PC-9 (cell line): ENCODE results near the gene SNX32. TPM values are rescaled to one million over a fixed set of nuclear protein-coding genes. Genes with fewer than 3 reads are reported as not detected.
A peak's percentile ranks its signal among the peaks of the same experiment; 100 is the strongest.

Experiments
- Bru-seq: library from RNA; stranded (reverse); fragments of 400-500 nt; gene quantifications from one replicate; lab custom pipeline; 2021; lab: Mats Ljungman, UMichigan
- BruChase-seq, 2 experiments: library from RNA; stranded (reverse); fragments of 400-500 nt; gene quantifications; one replicate each; lab custom pipeline; 2021; lab: Mats Ljungman, UMichigan
- BruUV-seq: library from RNA; stranded (reverse); fragments of 400-500 nt; replicated peaks from 2 replicates; lab custom pipeline; 2021; lab: Mats Ljungman, UMichigan
- CTCF ChIA-PET: fragments of 300-600 bp; sonication (Branson Sonifier 250); formaldehyde crosslinking; loops from one replicate; lab custom pipeline; 2022; ENCODE audit warnings: antibody characterized with exemption; lab: Charles Lee
- POLR2A ChIA-PET: fragments of 300-600 bp; sonication (Branson Sonifier 250); formaldehyde crosslinking; loops from one replicate; lab custom pipeline; 2022; ENCODE audit warnings: antibody characterized with exemption; ENCODE audit not compliant: unreplicated experiment; lab: Charles Lee
- DNase-seq, 2 experiments: peaks; one replicate each; pipeline versions ENCODE4 v3.0.0 to v3.0.0-alpha.2; 2015 to 2022; ENCODE audit warnings: mixed read lengths in 1 of 2
- H2AFZ ChIP-seq: fragments of 200-600 bp; sonication (generic); 2 replicates; pipeline ENCODE4 v1.8.1; 2017; ENCODE audit warnings: antibody characterized with exemption
- H3F3A ChIP-seq: fragments of 200-600 bp; sonication (generic); 2 replicates; pipeline ENCODE4 v1.8.1; 2017; ENCODE audit warnings: antibody characterized with exemption, mild to moderate bottlenecking, low read depth; ENCODE audit not compliant: insufficient read depth
- H3K27ac ChIP-seq: fragments of 200-600 bp; sonication (generic); 2 replicates; pipeline ENCODE4 v1.6.1; 2016; ENCODE audit warnings: mixed run types
- H3K27me3 ChIP-seq: fragments of 200-600 bp; sonication (generic); 2 replicates; pipeline ENCODE4 v1.6.1; 2016; ENCODE audit warnings: low read depth, mixed run types; ENCODE audit not compliant: insufficient read depth
- H3K36me3 ChIP-seq: fragments of 200-600 bp; sonication (generic); 2 replicates; pipeline ENCODE4 v1.6.1; 2016; ENCODE audit warnings: low read depth, mixed run types
- H3K4me1 ChIP-seq: fragments of 200-600 bp; sonication (generic); replicated peaks from 2 replicates; pipeline ENCODE4 v1.6.1; 2016; ENCODE audit warnings: mixed run types; ENCODE audit not compliant: insufficient read depth
- H3K4me2 ChIP-seq: fragments of 200-600 bp; sonication (generic); 2 replicates; pipeline ENCODE4 v1.6.1; 2017; ENCODE audit warnings: mixed run types
- H3K4me3 ChIP-seq: fragments of 200-600 bp; sonication (generic); 2 replicates; pipeline ENCODE4 v1.6.1; 2016; ENCODE audit warnings: mixed run types
- H3K79me2 ChIP-seq: fragments of 200-600 bp; sonication (generic); 2 replicates; pipeline ENCODE4 v1.6.1; 2017; ENCODE audit warnings: low read depth, mixed run types
- H3K9me2 ChIP-seq: fragments of 200-600 bp; sonication (generic); 2 replicates; pipeline ENCODE4 v1.8.1; 2017; ENCODE audit warnings: mild to moderate bottlenecking; ENCODE audit not compliant: insufficient read depth
- H3K9me3 ChIP-seq: fragments of 200-600 bp; sonication (generic); 2 replicates; pipeline ENCODE4 v1.8.1; 2016; ENCODE audit warnings: low read depth; ENCODE audit not compliant: insufficient read depth
- H4K20me1 ChIP-seq: fragments of 200-600 bp; sonication (generic); 2 replicates; pipeline ENCODE4 v1.8.1; 2017; ENCODE audit not compliant: insufficient read depth
- CTCF ChIP-seq: fragments of 200-600 bp; sonication (generic); conservative IDR thresholded peaks from 2 replicates; pipeline ENCODE4 v1.6.1; 2017; ENCODE audit warnings: mixed run types, antibody characterized with exemption, mild to moderate bottlenecking, moderate library complexity
- EZH2 ChIP-seq: fragments of 200-600 bp; sonication (generic); IDR thresholded peaks from 2 replicates; pipeline ENCODE4 v1.8.0; 2017; ENCODE audit warnings: antibody characterized with exemption, low read depth
- intact Hi-C: fragments of 100-400 bp; cut with micrococcal nuclease; formaldehyde crosslinking; loops from one replicate; pipeline ENCODE4 v1.10.0; 2022; ENCODE audit not compliant: unreplicated experiment
- long read RNA-seq: library from polyadenylated mRNA; stranded (forward); transcript quantifications from one replicate; pipeline ENCODE4 v2.0.0, GENCODE V29; 2022
- total RNA-seq: library from RNA; stranded (reverse); gene quantifications from 2 replicates; pipeline ENCODE4 v1.2.3, GENCODE V29; 2021

SNX32 gene
- total RNA-seq (not detected in 2 replicates), Bru-seq, nascent RNA (not detected), BruChase-seq, experiment 1, labeled RNA remaining after a 2-hour chase (percentile 4 among the genes with signal in this experiment), BruChase-seq, experiment 2, labeled RNA remaining after a 6-hour chase (percentile 4 among the genes with signal in this experiment)
- long read RNA-seq, result 0 reads

- Histone ChIP-seq H3K9me3 (peaks cover 4% of the 10 kb centered on the region; the same call in 1 of the 2 replicates), H3K4me2 (no peak within 1 kb of the TSS), H3K27ac (no peak within 1 kb of the TSS), H3F3A (no peaks in the 10 kb centered on the region), H3K4me1 (no peaks in the 10 kb centered on the region), H3K79me2 (no peaks in the 10 kb centered on the region), H3K4me3 (no peak within 1 kb of the TSS), H3K27me3 (peaks cover 58% of the 10 kb centered on the region), H2AFZ (no peak within 1 kb of the TSS), H4K20me1 (no peaks in the 10 kb centered on the region), H3K9me2 (no peaks in the 10 kb centered on the region), H3K36me3 (no peaks in the 10 kb centered on the region)
- intact Hi-C loops, result no loop called here
- ChIA-PET POLR2A (no interaction called here), CTCF (no interaction called here)
- DNase-seq, result no peak
- TF ChIP-seq EZH2 (no peak), CTCF (no peak)
- BruUV-seq, result no TSS peak
Observed at GRCh38 chr11:65833297-65834030, at the start of gene SNX32. Gene SNX32, plus strand, starts transcription at chr11:65833963. Its CDS starts 103 bp downstream, at chr11:65834066.

- Histone ChIP-seq H3K9me3 (no peaks in the 10 kb centered on the region), H3F3A (peaks cover 31% of the 10 kb centered on the region), H3K27me3 (no peaks in the 10 kb centered on the region), H3K79me2 (peaks cover 28% of the 10 kb centered on the region), H3K4me1 (peaks cover 38% of the 10 kb centered on the region), H3K36me3 (no peaks in the 10 kb centered on the region), H3K27ac (no peak overlapping the region), H3K4me2 (no peak overlapping the region), H3K4me3 (no peak overlapping the region), H4K20me1 (no peaks in the 10 kb centered on the region; the same call in 1 of the 2 replicates), H3K9me2 (no peaks in the 10 kb centered on the region), H2AFZ (no peak overlapping the region)
- ChIA-PET POLR2A (no interaction called here), CTCF (interaction anchor here (0.6 kb wide), 2 partner anchors 24 to 41 kb away, joined by 3 read pairs; no protein-coding TSS in a partner anchor)
- intact Hi-C loops, result loop anchor here (2.0 to 10.0 kb wide), 2 partner anchors 73 to 291 kb away; partner anchors contain the start of genes CFL1 and MALAT1
- DNase-seq, result peak in 1 of 2 experiments; percentile 29
- no TSS peak for BruUV-seq
- TF ChIP-seq CTCF (no peak), EZH2 (no peak)
Observed at GRCh38 chr11:65785319-65786007, 48.3 kb upstream of the SNX32 start.
